ENCODE measurements around the gene RPS18. TPM values are rescaled to one million over a fixed set of nuclear protein-coding genes. Genes with fewer than 3 reads are reported as not detected.
"Not testable (repeated sequence)": the region's sequence is repeated elsewhere in the genome, so short reads cannot be mapped to it uniquely, and the experiment has no call there.

RPS18 gene
- polyA plus RNA-seq, 3 donors = 2,430 to 3,295 (median 2,894) TPM

DNA sequence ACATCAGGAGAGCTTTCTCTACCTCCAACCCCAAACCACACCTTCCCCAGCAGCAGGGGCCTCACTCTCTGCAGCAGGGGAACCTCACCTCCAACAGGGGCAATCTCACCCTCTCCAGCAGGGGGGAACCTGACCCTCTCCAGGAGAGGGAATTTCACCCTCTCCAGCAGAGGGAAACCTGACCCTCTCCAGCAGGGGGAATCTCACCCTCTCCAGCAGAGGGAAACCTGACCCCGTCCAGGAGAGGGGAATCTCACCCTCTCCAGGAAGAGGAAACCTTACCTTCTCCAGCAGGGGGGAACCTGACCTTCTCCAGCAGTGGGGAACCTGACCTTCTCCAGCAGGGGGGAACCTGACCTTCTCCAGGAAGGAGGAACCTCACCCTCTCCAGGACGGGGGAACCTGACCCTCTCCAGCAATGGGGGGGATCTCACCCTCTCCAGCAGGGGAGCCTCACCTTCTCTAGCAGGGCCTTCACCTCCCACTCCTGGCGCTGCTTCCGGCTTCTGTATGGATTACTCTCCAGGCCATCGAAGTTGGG, 8.2 kb downstream of the RPS18 start:
- H3K27ac Mint-ChIP-seq = peak overlapping the region in 4 of 7 donors; percentile 36 to 78 (median 44)
- H3K27ac ChIP-seq (ENCODE audit: low read depth in 1 of 2, low read length in 2 of 2) = peak overlapping the region; percentile 2 to 48
- H3K9me3 ChIP-seq (replicated peaks in 1 of 2; ENCODE audit: control insufficient read depth in 1 of 2, insufficient read depth in 1 of 2, low read length in 2 of 2) = no peaks in the 10 kb centered on the region
- peaks cover 53% of the 10 kb centered on the region for H3K79me2 ChIP-seq (ENCODE audit: insufficient read depth, low read length)
- peaks cover 40 to 48% of the 10 kb centered on the region in 2 donors for H3K4me1 ChIP-seq (ENCODE audit: control insufficient read depth in 1 of 2, insufficient read depth in 2 of 2, low read length in 2 of 2)
- H3K9me3 Mint-ChIP-seq = no peaks in the 10 kb centered on the region
- WGBS (ENCODE audit: insufficient coverage) = 0% methylated on average over 1 of the region's 5 CpGs
- H3K4me3 Mint-ChIP-seq = no peak overlapping the region
- TF ChIP-seq CTCF (IDR thresholded peaks at IDR 0.05) = peak; percentile 45
- peaks cover 38 to 71% of the 10 kb centered on the region in 2 donors for H3K36me3 Mint-ChIP-seq
- no peak overlapping the region for H2AFZ ChIP-seq (ENCODE audit: insufficient read depth, low read depth, low read length, poor library complexity, severe bottlenecking)
- H4K20me1 ChIP-seq (ENCODE audit: insufficient read depth, low read length) = peaks cover 46% of the 10 kb centered on the region
- no peak overlapping the region for H3K4me2 ChIP-seq (replicated peaks; ENCODE audit: extremely low read depth, low read length, poor library complexity, severe bottlenecking)
- H3K4me1 Mint-ChIP-seq = peaks cover 46% of the 10 kb centered on the region
- H3K27me3 Mint-ChIP-seq (ENCODE audit: low read depth in 3 of 3) = no peaks in the 10 kb centered on the region
- DNase-seq = peak; percentile 28 to 53 (median 29)
- H3K4me3 ChIP-seq (replicated peaks in 1 of 3; ENCODE audit: low read depth in 2 of 3, low read length in 3 of 3) = no peak overlapping the region
- H3K9ac ChIP-seq (ENCODE audit: insufficient read depth, low read length, poor library complexity, severe bottlenecking) = no peak overlapping the region
- peaks cover 36 to 80% of the 10 kb centered on the region in 2 donors for H3K36me3 ChIP-seq (replicated peaks in 1 of 2; ENCODE audit: control insufficient read depth in 1 of 2, insufficient read depth in 2 of 2, low read length in 2 of 2)
- H3K27me3 ChIP-seq (ENCODE audit: control insufficient read depth in 2 of 2, insufficient read depth in 2 of 2, low read length in 2 of 2) = no peaks in the 10 kb centered on the region
- intact Hi-C loops (cut with micrococcal nuclease) = no loop called here

DNA sequence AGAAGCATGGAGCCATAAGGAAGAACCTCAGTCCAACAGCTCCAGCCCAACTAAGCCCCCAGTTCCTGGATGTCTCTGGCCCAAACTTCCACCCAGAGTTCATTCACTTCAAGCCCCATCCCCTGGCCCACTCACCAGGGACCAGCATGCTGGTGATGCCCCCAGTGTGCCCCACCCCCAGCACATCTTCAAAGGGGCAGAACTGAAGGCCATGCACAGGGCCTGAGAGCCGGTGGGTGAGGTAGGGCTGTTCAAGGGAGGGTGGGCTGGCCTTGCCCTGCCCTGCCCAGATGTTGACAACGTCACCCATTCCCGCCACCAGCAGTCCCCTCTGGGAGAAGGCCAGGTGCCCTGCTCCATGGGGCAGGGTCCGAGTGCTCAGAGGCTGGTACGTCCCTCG, 8.7 kb downstream of the RPS18 start:
- H2AFZ ChIP-seq (ENCODE audit: insufficient read depth, low read depth, low read length, poor library complexity, severe bottlenecking) = no peak overlapping the region
- Mint-ChIP-seq H3K4me3 (no peak overlapping the region), H3K4me1 (peaks cover 42% of the 10 kb centered on the region), H3K9me3 (no peaks in the 10 kb centered on the region), H3K27me3 (ENCODE audit: low read depth in 3 of 3) (no peaks in the 10 kb centered on the region), H3K27ac (no peak overlapping the region), H3K36me3 (peaks cover 36 to 69% of the 10 kb centered on the region in 2 donors)
- H3K27ac ChIP-seq (ENCODE audit: low read depth in 1 of 2, low read length in 2 of 2) = peak overlapping the region; percentile 2 to 48
- no peak overlapping the region for H3K9ac ChIP-seq (ENCODE audit: insufficient read depth, low read length, poor library complexity, severe bottlenecking)
- no peak overlapping the region for H3K4me3 ChIP-seq (replicated peaks in 1 of 3; ENCODE audit: low read depth in 2 of 3, low read length in 3 of 3)
- peaks cover 38 to 43% of the 10 kb centered on the region in 2 donors for H3K4me1 ChIP-seq (ENCODE audit: control insufficient read depth in 1 of 2, insufficient read depth in 2 of 2, low read length in 2 of 2)
- no peak for DNase-seq
- peaks cover 34 to 80% of the 10 kb centered on the region in 2 donors for H3K36me3 ChIP-seq (replicated peaks in 1 of 2; ENCODE audit: control insufficient read depth in 1 of 2, insufficient read depth in 2 of 2, low read length in 2 of 2)
- TF ChIP-seq CTCF (IDR thresholded peaks at IDR 0.05) = no peak
- intact Hi-C loops (cut with micrococcal nuclease) = no loop called here
- H4K20me1 ChIP-seq (ENCODE audit: insufficient read depth, low read length) = peaks cover 41% of the 10 kb centered on the region
- H3K4me2 ChIP-seq (replicated peaks; ENCODE audit: extremely low read depth, low read length, poor library complexity, severe bottlenecking) = no peak overlapping the region
- no peaks in the 10 kb centered on the region for H3K9me3 ChIP-seq (replicated peaks in 1 of 2; ENCODE audit: control insufficient read depth in 1 of 2, insufficient read depth in 1 of 2, low read length in 2 of 2)
- WGBS (ENCODE audit: insufficient coverage) = 100% methylated on average over 3 of the region's 6 CpGs
- peaks cover 49% of the 10 kb centered on the region for H3K79me2 ChIP-seq (ENCODE audit: insufficient read depth, low read length)
- no peaks in the 10 kb centered on the region for H3K27me3 ChIP-seq (ENCODE audit: control insufficient read depth in 2 of 2, insufficient read depth in 2 of 2, low read length in 2 of 2)

DNA sequence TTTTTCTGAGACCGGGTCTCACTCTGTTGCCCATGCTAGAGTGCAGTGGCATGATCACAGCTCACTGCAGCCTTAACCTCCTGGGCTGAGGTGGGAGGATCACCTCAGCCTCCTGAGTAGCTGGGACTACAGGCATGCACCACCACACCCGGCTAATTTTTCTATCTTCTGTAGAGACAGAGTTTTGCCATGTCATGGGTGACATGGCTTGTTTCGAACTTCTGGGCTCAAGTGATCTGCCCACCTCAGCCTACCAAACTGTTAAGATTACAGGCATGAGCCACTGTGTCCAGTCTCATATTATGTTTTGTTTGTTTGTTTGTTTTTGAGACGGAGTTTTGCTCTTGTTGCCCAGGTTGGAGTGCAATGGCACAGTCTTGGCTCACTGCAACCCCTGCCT, 13.3 kb downstream of the RPS18 start:
- WGBS (ENCODE audit: insufficient coverage) = no CpG with 5 or more reads among the region's 4 CpGs
- H3K27me3 Mint-ChIP-seq (ENCODE audit: low read depth in 3 of 3); H3K9ac ChIP-seq (ENCODE audit: insufficient read depth, low read length, poor library complexity, severe bottlenecking); H3K27me3 ChIP-seq (ENCODE audit: control insufficient read depth in 2 of 2, insufficient read depth in 2 of 2, low read length in 2 of 2); H3K9me3 Mint-ChIP-seq; H3K27ac ChIP-seq (ENCODE audit: low read depth in 1 of 2, low read length in 2 of 2); H3K4me3 Mint-ChIP-seq; H3K4me2 ChIP-seq (replicated peaks; ENCODE audit: extremely low read depth, low read length, poor library complexity, severe bottlenecking); H3K4me3 ChIP-seq (replicated peaks in 1 of 3; ENCODE audit: low read depth in 2 of 3, low read length in 3 of 3); H3K9me3 ChIP-seq (replicated peaks in 1 of 2; ENCODE audit: control insufficient read depth in 1 of 2, insufficient read depth in 1 of 2, low read length in 2 of 2); intact Hi-C loops (cut with micrococcal nuclease); DNase-seq; H3K27ac Mint-ChIP-seq; H2AFZ ChIP-seq (ENCODE audit: insufficient read depth, low read depth, low read length, poor library complexity, severe bottlenecking): not testable (repeated sequence)
- Mint-ChIP-seq H3K36me3 (peaks cover 40 to 60% of the 10 kb centered on the region in 2 donors), H3K4me1 (peaks cover 26% of the 10 kb centered on the region)
- peaks cover 19% of the 10 kb centered on the region for H4K20me1 ChIP-seq (ENCODE audit: insufficient read depth, low read length)
- H3K4me1 ChIP-seq (ENCODE audit: control insufficient read depth in 1 of 2, insufficient read depth in 2 of 2, low read length in 2 of 2) = peaks cover 17% of the 10 kb centered on the region in 2 donors
- H3K79me2 ChIP-seq (ENCODE audit: insufficient read depth, low read length) = peaks cover 42% of the 10 kb centered on the region
- H3K36me3 ChIP-seq (replicated peaks in 1 of 2; ENCODE audit: control insufficient read depth in 1 of 2, insufficient read depth in 2 of 2, low read length in 2 of 2) = peaks cover 27 to 69% of the 10 kb centered on the region in 2 donors
